ENCODE measurements around the gene FOXN3. TPM values are rescaled to one million over a fixed set of nuclear protein-coding genes. Genes with fewer than 3 reads are reported as not detected.
A peak's percentile ranks its signal among the peaks of the same experiment; 100 is the strongest.

Gene FOXN3
- total RNA-seq, 1 experiment from 2014 or later, result 125 TPM

DNA sequence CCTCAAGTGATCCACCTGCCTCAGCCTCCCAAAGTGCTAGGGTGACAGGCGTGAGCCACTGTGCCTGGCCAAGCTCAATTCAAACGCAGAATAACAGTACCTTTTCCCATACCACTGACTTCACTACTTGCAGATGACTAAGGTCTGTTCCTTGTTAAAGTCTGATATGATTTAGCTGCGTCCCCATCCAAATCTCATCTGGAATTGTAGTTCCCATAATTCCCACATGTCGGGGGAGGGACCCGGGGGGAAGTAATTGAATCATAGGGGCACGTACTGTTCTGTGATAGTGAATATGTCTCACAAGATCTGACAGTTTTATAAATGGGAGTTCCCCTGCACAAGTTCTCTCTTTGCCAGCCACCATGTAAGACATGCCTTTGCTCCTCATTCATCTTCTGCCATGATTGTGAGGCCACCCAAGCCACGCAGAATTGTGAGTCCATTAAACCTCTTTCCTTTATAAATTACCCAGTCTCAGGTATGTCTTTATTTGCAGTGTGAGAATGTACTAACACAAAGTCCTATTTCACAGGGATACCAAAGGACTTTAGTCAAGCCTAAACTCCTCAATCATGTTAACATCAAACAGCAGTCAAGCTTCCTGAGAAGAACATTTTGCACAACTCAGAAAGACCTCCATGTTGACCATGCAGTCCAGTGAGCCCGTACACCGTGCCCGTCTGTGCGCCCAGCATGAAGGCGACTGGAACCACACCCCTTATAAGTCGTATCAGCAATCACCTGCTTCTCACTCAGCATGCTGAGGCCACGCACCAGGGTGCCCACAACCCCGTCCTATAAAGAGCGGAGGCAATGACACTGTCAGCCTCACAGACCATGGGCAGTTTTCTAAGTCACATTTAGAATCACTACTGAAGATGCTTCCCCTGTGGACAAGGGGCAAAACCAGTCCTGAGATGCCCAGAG is 36.9 kb downstream of the FOXN3 start:
- Histone ChIP-seq H3K79me1 (ENCODE audit: insufficient read depth, low read depth, low read length, poor library complexity, severe bottlenecking) (peaks cover 6% of the 10 kb centered on the region), H3T11ph (ENCODE audit: low read length) (no peak overlapping the region), H3K56ac (ENCODE audit: insufficient read length, low read depth, low read length) (no peak overlapping the region), H2AK5ac (ENCODE audit: insufficient read length, low read length) (no peak overlapping the region), H3K18ac (ENCODE audit: insufficient read length, low read depth, low read length) (no peak overlapping the region), H3K9me3 (ENCODE audit: control insufficient read depth, low read depth, low read length) (no peaks in the 10 kb centered on the region), H2BK120ac (ENCODE audit: low read depth, low read length, poor library complexity, severe bottlenecking) (no peak overlapping the region), H3K27me3 (ENCODE audit: insufficient read depth, low read length) (no peaks in the 10 kb centered on the region), H3K4me1 (ENCODE audit: insufficient read depth, low read length) (no peaks in the 10 kb centered on the region), H3K23ac (ENCODE audit: insufficient read length, low read depth, low read length) (no peak overlapping the region), H3K79me2 (ENCODE audit: insufficient read depth, low read length) (peaks cover 58% of the 10 kb centered on the region; the same call in 1 of the 2 replicates), H4K20me1 (ENCODE audit: control insufficient read depth, insufficient read depth, insufficient read length) (no peaks in the 10 kb centered on the region), H3K9ac (ENCODE audit: extremely low read depth, insufficient read length, low read length) (no peak overlapping the region), H2BK15ac (ENCODE audit: low read depth, low read length) (no peak overlapping the region), H2BK12ac (ENCODE audit: insufficient read length, low read depth, low read length) (no peak overlapping the region), H4K91ac (ENCODE audit: insufficient read length, low read depth, low read length) (no peak overlapping the region), H3K4me2 (ENCODE audit: insufficient read depth, insufficient read length, low read length) (no peak overlapping the region), H2AFZ (ENCODE audit: low read length) (no peak overlapping the region), H2BK5ac (ENCODE audit: insufficient read length, low read length) (no peak overlapping the region), H3K23me2 (ENCODE audit: insufficient read length, low read depth, low read length, poor library complexity, severe bottlenecking) (no peaks in the 10 kb centered on the region), H4K5ac (ENCODE audit: insufficient read length, low read depth, low read length) (no peak overlapping the region), H3K4ac (ENCODE audit: low read depth, low read length) (no peak overlapping the region), H3K14ac (ENCODE audit: insufficient read depth, low read length) (no peak overlapping the region), H3K27ac (ENCODE audit: insufficient read length, low read depth, low read length) (no peak overlapping the region), H4K8ac (replicated peaks; ENCODE audit: insufficient read length, low read depth, low read length) (no peak overlapping the region), H2BK20ac (ENCODE audit: low read depth, low read length, poor library complexity, severe bottlenecking) (no peak overlapping the region)
- peaks cover 10 to 41% of the 10 kb centered on the region in 2 experiments for H3K4me1 Mint-ChIP-seq
- no CpG with 5 or more reads among the region's 16 CpGs for WGBS (ENCODE audit: extremely low coverage, insufficient read length, low lambda C conversion rate)
- TF ChIP-seq, protein P1, sequence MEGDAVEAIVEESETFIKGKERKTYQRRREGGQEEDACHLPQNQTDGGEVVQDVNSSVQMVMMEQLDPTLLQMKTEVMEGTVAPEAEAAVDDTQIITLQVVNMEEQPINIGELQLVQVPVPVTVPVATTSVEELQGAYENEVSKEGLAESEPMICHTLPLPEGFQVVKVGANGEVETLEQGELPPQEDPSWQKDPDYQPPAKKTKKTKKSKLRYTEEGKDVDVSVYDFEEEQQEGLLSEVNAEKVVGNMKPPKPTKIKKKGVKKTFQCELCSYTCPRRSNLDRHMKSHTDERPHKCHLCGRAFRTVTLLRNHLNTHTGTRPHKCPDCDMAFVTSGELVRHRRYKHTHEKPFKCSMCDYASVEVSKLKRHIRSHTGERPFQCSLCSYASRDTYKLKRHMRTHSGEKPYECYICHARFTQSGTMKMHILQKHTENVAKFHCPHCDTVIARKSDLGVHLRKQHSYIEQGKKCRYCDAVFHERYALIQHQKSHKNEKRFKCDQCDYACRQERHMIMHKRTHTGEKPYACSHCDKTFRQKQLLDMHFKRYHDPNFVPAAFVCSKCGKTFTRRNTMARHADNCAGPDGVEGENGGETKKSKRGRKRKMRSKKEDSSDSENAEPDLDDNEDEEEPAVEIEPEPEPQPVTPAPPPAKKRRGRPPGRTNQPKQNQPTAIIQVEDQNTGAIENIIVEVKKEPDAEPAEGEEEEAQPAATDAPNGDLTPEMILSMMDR (conservative IDR thresholded peaks at IDR 0.05), result no peak
- peaks cover 0 to 13% of the 10 kb centered on the region in 2 experiments; a peak in 3 of 5 replicates for H3K9me3 Mint-ChIP-seq
- peaks cover 35 to 40% (median 37%) of the 10 kb centered on the region in 3 experiments for H3K36me3 Mint-ChIP-seq (ENCODE audit: insufficient read depth in 1 of 3, low read depth in 3 of 3)
- no peak overlapping the region; a peak in 1 of 5 replicates for H3K4me3 Mint-ChIP-seq
- peak overlapping the region in 2 of 3 experiments; percentile 8 to 42; a peak in 1 of 7 replicates for H3K27ac Mint-ChIP-seq
- H3K27me3 Mint-ChIP-seq (ENCODE audit: low read depth), result no peaks in the 10 kb centered on the region
- no peak for DNase-seq
